ENCODE measurements around the gene PRMT7.

DNA sequence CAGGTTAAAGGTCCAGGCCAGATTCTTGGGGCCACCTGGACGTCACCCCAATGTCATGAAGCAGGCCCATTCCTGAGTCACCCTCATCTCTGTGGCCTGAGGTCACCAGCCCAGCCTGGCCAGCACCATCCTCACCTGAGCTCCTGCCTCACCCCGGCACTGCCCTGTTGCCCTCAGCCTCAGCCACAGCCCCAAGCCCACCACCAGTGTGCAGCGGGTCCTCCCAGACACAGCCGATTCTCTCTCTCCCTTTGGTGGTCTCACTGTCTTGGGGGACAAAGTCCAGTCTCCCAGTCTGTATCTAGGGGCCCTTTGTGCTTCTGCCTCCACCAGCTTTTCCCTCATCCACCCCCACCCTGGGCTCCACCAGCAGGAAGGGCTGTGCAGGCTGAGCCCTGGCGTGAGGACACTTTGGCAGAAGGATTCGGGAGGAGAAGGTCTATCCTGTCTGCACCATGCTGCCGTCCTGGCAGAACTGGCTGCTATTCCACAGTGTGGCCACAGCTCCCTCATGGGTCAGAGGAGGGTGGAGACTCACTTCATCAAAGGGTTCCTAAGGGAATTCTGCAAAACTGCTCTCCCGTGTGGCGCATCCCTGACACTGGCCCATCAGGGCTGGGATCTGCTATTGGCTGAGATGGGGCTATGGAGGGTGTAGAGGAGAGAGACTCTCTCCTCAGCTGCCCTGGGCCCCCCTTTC, 64.3 kb downstream of the PRMT7 start:
- TF ChIP-seq PHF8 (conservative IDR thresholded peaks at IDR 0.05; ENCODE audit: low read depth, low read length) (no peak), POLR2AphosphoS5 (IDR thresholded peaks at IDR 0.05; ENCODE audit: low read depth, low read length) (no peak), YY1 (IDR thresholded peaks at IDR 0.05; ENCODE audit: low read depth, low read length) (no peak), EGR1 (IDR thresholded peaks at IDR 0.05; ENCODE audit: borderline replicate concordance, low read depth, low read length) (no peak), JUND (IDR thresholded peaks at IDR 0.05; ENCODE audit: low read length) (no peak), TAF1 (IDR thresholded peaks at IDR 0.05; ENCODE audit: low read depth, low read length) (no peak), TEAD4 (IDR thresholded peaks at IDR 0.05; ENCODE audit: low read depth, low read length) (no peak), EZH2 (IDR thresholded peaks at IDR 0.05; ENCODE audit: low read depth, low read length, severe bottlenecking) (no peak), HDAC2 (IDR thresholded peaks at IDR 0.05; ENCODE audit: borderline replicate concordance in 1 of 2, low read depth in 2 of 2, low read length in 2 of 2) (no peak), POLR2A (IDR thresholded peaks at IDR 0.05; ENCODE audit: control extremely low read depth in 1 of 2, low read depth in 2 of 2, low read length in 2 of 2) (no peak)
- TF ChIP-seq, protein P1, sequence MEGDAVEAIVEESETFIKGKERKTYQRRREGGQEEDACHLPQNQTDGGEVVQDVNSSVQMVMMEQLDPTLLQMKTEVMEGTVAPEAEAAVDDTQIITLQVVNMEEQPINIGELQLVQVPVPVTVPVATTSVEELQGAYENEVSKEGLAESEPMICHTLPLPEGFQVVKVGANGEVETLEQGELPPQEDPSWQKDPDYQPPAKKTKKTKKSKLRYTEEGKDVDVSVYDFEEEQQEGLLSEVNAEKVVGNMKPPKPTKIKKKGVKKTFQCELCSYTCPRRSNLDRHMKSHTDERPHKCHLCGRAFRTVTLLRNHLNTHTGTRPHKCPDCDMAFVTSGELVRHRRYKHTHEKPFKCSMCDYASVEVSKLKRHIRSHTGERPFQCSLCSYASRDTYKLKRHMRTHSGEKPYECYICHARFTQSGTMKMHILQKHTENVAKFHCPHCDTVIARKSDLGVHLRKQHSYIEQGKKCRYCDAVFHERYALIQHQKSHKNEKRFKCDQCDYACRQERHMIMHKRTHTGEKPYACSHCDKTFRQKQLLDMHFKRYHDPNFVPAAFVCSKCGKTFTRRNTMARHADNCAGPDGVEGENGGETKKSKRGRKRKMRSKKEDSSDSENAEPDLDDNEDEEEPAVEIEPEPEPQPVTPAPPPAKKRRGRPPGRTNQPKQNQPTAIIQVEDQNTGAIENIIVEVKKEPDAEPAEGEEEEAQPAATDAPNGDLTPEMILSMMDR (IDR thresholded peaks at IDR 0.05; ENCODE audit: control extremely low read depth in 1 of 3, insufficient read depth in 1 of 3, low read depth in 1 of 3, low read length in 3 of 3), result no peak
